ENCODE measurements around the gene PRKD2.

GRCh38 chr19:46691104-46691503 lies 25.8 kb downstream of the PRKD2 start:
- TF ChIP-seq EZH2phosphoT487 (IDR thresholded peaks at IDR 0.05; ENCODE audit: insufficient read depth, low read depth), result no peak
- TF ChIP-seq EZH2 (IDR thresholded peaks at IDR 0.05; ENCODE audit: insufficient read depth, poor library complexity, severe bottlenecking), result no peak

Measured in GM23248 (cell line).